Uterus (tissue), 4 donors: Measurements from ENCODE around the gene CCDC182. TPM values are rescaled to one million over a fixed set of nuclear protein-coding genes. Genes with fewer than 3 reads are reported as not detected.

Experiments used
- DNase-seq, 2 donors: peaks; one replicate each; pipeline ENCODE4 v3.0.0-alpha.2; 2019 to 2020
- H3K27ac ChIP-seq, 2 donors: fragments of 200-600 bp; sonication (generic); 1 replicate in 1 of 2; 2 replicates in 1 of 2; pipeline ENCODE4 v1.5.1; 2016 to 2018
- H3K27me3 ChIP-seq, 2 donors: fragments of 200-600 bp; sonication (generic); one replicate each; pipeline ENCODE4 v1.5.1; 2018 to 2019; ENCODE audit warnings: control low read depth in 1 of 2
- H3K36me3 ChIP-seq, 2 donors: fragments of 200-600 bp; sonication (generic); one replicate each; pipeline ENCODE4 v1.5.1; 2019; ENCODE audit warnings: control low read depth in 1 of 2
- H3K4me1 ChIP-seq, 2 donors: fragments of 200-600 bp; sonication (generic); one replicate each; pipeline ENCODE4 v1.5.1; 2018 to 2019; ENCODE audit warnings: control low read depth in 1 of 2
- H3K4me3 ChIP-seq, 2 donors: fragments of 200-600 bp; sonication (generic); 1 replicate in 1 of 2; 2 replicates in 1 of 2; pipeline ENCODE4 v1.5.1; 2018 to 2019; ENCODE audit warnings: mild to moderate bottlenecking in 1 of 2
- H3K9me3 ChIP-seq, 2 donors: fragments of 200-600 bp; sonication (generic); one replicate each; pipeline ENCODE4 v1.5.1; 2019; ENCODE audit warnings: control low read depth in 1 of 2
- POLR2A ChIP-seq, 2 donors: fragments of 450-650 bp; IDR thresholded peaks; one replicate each; pipeline ENCODE4 v1.6.1; 2016; ENCODE audit warnings: antibody characterized with exemption in 2 of 2, mild to moderate bottlenecking in 1 of 2, moderate library complexity in 1 of 2
- intact Hi-C: fragments of 100-400 bp; cut with DNase I; formaldehyde crosslinking; loops from one replicate; pipeline ENCODE4 v1.15.1; 2023; ENCODE audit warnings: low total_unique reads
- total RNA-seq, 4 donors: library from RNA; depleted of rRNA in 3 of 4; stranded (reverse); fragments of >200 nt in 3 of 4; gene quantifications; one replicate each; pipeline versions ENCODE4 v1.1.0 to v1.2.4, GENCODE V29; 2014 to 2023
- TF ChIP-seq, protein P1 (sequence below), 4 experiments: fragments of 200-600 bp in 2 of 4; fragments of 450-650 bp in 2 of 4; sonication (generic) in 2 of 4; IDR thresholded peaks; one replicate each; pipeline ENCODE4 v1.5.1; 2016 to 2019; ENCODE audit warnings: antibody characterized with exemption in 4 of 4, mild to moderate bottlenecking in 2 of 4, moderate library complexity in 1 of 4
- donor health status: DM: yes; HTN: yes; CAD: no.

Gene CCDC182
- total RNA-seq, 4 donors from 2014 or later = not detected

- no peaks in the 10 kb centered on the region for H3K27me3 ChIP-seq
- no peaks in the 10 kb centered on the region for H3K4me1 ChIP-seq
- DNase-seq = no peak
- TF ChIP-seq, protein P1, sequence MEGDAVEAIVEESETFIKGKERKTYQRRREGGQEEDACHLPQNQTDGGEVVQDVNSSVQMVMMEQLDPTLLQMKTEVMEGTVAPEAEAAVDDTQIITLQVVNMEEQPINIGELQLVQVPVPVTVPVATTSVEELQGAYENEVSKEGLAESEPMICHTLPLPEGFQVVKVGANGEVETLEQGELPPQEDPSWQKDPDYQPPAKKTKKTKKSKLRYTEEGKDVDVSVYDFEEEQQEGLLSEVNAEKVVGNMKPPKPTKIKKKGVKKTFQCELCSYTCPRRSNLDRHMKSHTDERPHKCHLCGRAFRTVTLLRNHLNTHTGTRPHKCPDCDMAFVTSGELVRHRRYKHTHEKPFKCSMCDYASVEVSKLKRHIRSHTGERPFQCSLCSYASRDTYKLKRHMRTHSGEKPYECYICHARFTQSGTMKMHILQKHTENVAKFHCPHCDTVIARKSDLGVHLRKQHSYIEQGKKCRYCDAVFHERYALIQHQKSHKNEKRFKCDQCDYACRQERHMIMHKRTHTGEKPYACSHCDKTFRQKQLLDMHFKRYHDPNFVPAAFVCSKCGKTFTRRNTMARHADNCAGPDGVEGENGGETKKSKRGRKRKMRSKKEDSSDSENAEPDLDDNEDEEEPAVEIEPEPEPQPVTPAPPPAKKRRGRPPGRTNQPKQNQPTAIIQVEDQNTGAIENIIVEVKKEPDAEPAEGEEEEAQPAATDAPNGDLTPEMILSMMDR (IDR thresholded peaks at IDR 0.05) = no peak
- no peak for TF ChIP-seq POLR2A (IDR thresholded peaks at IDR 0.05)
- H3K4me3 ChIP-seq = no peak overlapping the region
- intact Hi-C loops = no loop called here
- no peak overlapping the region for H3K27ac ChIP-seq
- no peaks in the 10 kb centered on the region for H3K36me3 ChIP-seq
- no peaks in the 10 kb centered on the region for H3K9me3 ChIP-seq
Observed at GRCh38 chr17:57708410-57708809, 36.7 kb downstream of the CCDC182 start.

GRCh38 chr17:57707892-57708291, 37.2 kb downstream of the CCDC182 start:
- no peak overlapping the region for H3K27ac ChIP-seq
- TF ChIP-seq, protein P1 (IDR thresholded peaks at IDR 0.05) = no peak
- no peak for TF ChIP-seq POLR2A (IDR thresholded peaks at IDR 0.05)
- intact Hi-C loops = no loop called here

DNA sequence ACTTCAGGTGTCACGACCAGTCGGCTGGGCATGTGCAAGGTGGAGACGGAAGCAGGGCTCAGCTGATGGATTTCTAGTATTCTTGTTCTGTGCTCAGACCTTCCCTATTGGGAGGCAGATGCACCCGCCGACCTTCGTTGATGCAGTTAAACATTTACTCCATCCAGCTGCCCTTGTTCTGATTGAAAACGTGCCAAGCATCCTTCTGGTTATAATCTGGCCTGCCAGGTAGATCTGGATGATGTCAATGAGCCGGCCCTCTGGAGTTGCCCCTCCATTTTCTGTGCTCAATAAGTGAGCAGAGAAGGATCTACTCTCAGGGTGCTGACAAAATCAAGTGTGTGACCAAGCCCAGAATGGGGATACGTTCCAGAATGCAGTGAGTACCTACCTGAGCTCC, 38.3 kb downstream of the CCDC182 start:
- DNase-seq = no peak
- Histone ChIP-seq H3K36me3 (no peaks in the 10 kb centered on the region), H3K4me1 (no peaks in the 10 kb centered on the region), H3K9me3 (no peaks in the 10 kb centered on the region), H3K4me3 (no peak overlapping the region), H3K27ac (no peak overlapping the region), H3K27me3 (no peaks in the 10 kb centered on the region)
- intact Hi-C loops = no loop called here
- TF ChIP-seq, protein P1 (IDR thresholded peaks at IDR 0.05) = no peak
- no peak for TF ChIP-seq POLR2A (IDR thresholded peaks at IDR 0.05)

More at GRCh38 chr17:57707892-57708291, 37.2 kb downstream of the CCDC182 start:
- DNase-seq = no peak
- Histone ChIP-seq H3K9me3 (no peaks in the 10 kb centered on the region), H3K4me1 (no peaks in the 10 kb centered on the region), H3K36me3 (no peaks in the 10 kb centered on the region), H3K27me3 (no peaks in the 10 kb centered on the region), H3K4me3 (no peak overlapping the region)

DNA sequence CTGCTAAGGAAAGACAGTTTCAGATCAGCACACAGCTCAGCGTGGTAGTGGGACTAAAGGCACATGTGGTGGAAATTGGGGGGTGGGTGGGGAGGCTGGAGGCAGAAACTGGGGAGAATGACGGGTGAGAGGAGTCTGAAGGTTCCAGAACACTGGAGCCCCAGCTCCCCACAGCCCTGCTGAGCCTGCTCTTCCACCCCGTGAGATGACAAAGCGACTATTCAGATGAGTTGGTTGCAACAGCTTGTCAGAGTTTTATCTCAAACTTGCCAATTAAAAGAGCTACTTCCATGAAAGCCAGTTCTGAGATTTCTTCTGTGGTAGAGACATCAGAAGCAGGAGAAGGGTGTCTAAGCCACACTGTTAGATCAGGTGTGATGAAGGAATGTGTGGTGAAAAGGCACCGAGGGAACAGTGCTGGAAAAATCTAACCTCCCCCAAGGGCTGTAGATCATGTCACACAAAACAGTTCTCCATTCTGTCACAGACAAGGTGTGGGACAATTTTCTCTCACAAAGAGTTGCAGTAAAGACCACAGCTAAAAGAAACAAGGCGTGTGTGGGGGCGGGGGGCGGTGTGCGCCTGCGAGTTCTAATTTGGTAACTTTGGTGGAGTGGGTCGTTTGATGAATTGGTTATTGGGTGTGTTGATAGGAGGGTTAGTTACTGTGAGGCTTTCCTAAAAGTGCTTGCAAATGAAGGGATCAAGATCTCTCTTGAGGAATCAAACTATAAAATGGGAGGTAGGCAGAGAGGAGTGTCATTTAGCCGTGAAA, 39.0 kb downstream of the CCDC182 start:
- intact Hi-C loops = no loop called here
- H3K4me1 ChIP-seq = no peaks in the 10 kb centered on the region
- no peak for DNase-seq
- H3K27me3 ChIP-seq = no peaks in the 10 kb centered on the region
- no peaks in the 10 kb centered on the region for H3K36me3 ChIP-seq
- TF ChIP-seq, protein P1 (IDR thresholded peaks at IDR 0.05) = no peak
- TF ChIP-seq POLR2A (IDR thresholded peaks at IDR 0.05) = no peak
- H3K27ac ChIP-seq = no peak overlapping the region
- H3K9me3 ChIP-seq = no peaks in the 10 kb centered on the region
- H3K4me3 ChIP-seq = no peak overlapping the region

DNA sequence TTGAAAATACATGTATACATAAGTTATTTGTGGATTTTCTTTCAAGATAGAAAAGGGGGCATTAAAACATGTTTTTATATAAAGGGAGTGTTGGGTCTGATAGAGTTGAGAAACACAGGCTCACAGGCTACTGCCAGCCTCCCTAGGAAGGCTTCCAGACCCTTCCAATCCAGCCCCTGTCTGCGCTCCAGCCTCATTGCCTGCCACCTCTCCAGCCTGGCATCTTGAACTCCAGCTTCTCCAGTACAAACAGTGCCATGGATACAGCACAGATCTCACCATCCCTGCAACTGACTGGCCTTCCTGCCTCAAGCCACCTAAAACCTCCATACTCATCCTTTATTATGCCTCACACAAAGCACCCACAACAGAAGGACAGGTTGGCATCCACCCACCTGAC, 40.7 kb downstream of the CCDC182 start:
- Histone ChIP-seq H3K4me3 (no peak overlapping the region), H3K36me3 (no peaks in the 10 kb centered on the region), H3K27ac (no peak overlapping the region), H3K9me3 (no peaks in the 10 kb centered on the region), H3K4me1 (no peaks in the 10 kb centered on the region), H3K27me3 (no peaks in the 10 kb centered on the region)
- DNase-seq = no peak
- intact Hi-C loops = no loop called here
- TF ChIP-seq POLR2A (IDR thresholded peaks at IDR 0.05) = no peak
- TF ChIP-seq, protein P1 (IDR thresholded peaks at IDR 0.05) = no peak
